AG04449 (cell line): ENCODE measurements around the gene MYO18A.

Experiments used
- CTCF ChIA-PET: fragments of 350-600 bp; formaldehyde crosslinking; extraction: SDS; loops from one replicate; lab custom pipeline; 2021; ENCODE audit warnings: antibody characterized with exemption; lab: Yijun Ruan, JAX
- POLR2A ChIA-PET: fragments of 400-600, 350-600 bp; formaldehyde crosslinking; extraction: SDS; loops from one replicate; lab custom pipeline; 2020; ENCODE audit warnings: antibody characterized with exemption, inconsistent platforms; lab: Yijun Ruan, JAX
- DNase-seq: peaks from one replicate; pipeline ENCODE4 v3.0.0-alpha.2; 2010; ENCODE audit warnings: low read depth, low spot score
- H3K4me3 ChIP-seq: 2 replicates; pipeline ENCODE4 v1.5.1; 2011; ENCODE audit warnings: low read depth, mild to moderate bottlenecking, control low read depth, low read length
- CTCF ChIP-seq: IDR thresholded peaks from one replicate; pipeline ENCODE4 v1.5.1; 2011; ENCODE audit warnings: mild to moderate bottlenecking, moderate library complexity, low read length, control low read depth, inconsistent platforms; ENCODE audit not compliant: insufficient read depth; ENCODE audit errors: missing control alignments

MYO18A gene

GRCh38 chr17:29107933-29108822 is 72.0 kb downstream of the MYO18A start:
- DNase-seq, result no peak
- POLR2A ChIA-PET, result no interaction called here
- CTCF ChIA-PET, result interaction anchor here (0.7 to 16.5 kb wide), 5 partner anchors 17 to 151 kb away, joined by 3 to 1065 read pairs (median 390); partner anchors contain the start of gene PHF12
- H3K4me3 ChIP-seq, result no peak overlapping the region
- TF ChIP-seq CTCF, result no peak

- POLR2A ChIA-PET, result interaction anchor here (0.7 kb wide), 1 partner anchor 14 kb away, joined by 5 read pairs; no protein-coding TSS in a partner anchor
- TF ChIP-seq CTCF, result no peak
- H3K4me3 ChIP-seq, result no peak overlapping the region
- CTCF ChIA-PET, result interaction anchor here (1.4 to 16.5 kb wide), 4 partner anchors 19 to 142 kb away, joined by 3 to 411 read pairs (median 206); no protein-coding TSS in a partner anchor
- no peak for DNase-seq
Observed at GRCh38 chr17:29107084-29107483, 73.1 kb downstream of the MYO18A start.

GRCh38 chr17:29103341-29103740 is 76.9 kb downstream of the MYO18A start:
- ChIA-PET POLR2A (no interaction called here), CTCF (interaction anchor here (0.8 kb wide), 1 partner anchor 145 kb away, joined by 3 read pairs; no protein-coding TSS in a partner anchor)
- no peak for TF ChIP-seq CTCF
- no peak for DNase-seq
- H3K4me3 ChIP-seq, result no peak overlapping the region

GRCh38 chr17:29102741-29103181 is 77.4 kb downstream of the MYO18A start:
- no peak for TF ChIP-seq CTCF
- DNase-seq, result no peak
- no peak overlapping the region for H3K4me3 ChIP-seq
- ChIA-PET POLR2A (no interaction called here), CTCF (interaction anchor here (0.8 kb wide), 1 partner anchor 145 kb away, joined by 3 read pairs; no protein-coding TSS in a partner anchor)

- POLR2A ChIA-PET, result no interaction called here
- no peak overlapping the region for H3K4me3 ChIP-seq
- TF ChIP-seq CTCF, result no peak
- no peak for DNase-seq
- CTCF ChIA-PET, result interaction anchor here (0.8 to 1.5 kb wide), 2 partner anchors 8 to 136 kb away, joined by 3 to 7 read pairs; no protein-coding TSS in a partner anchor
Observed at GRCh38 chr17:29102046-29102445, 78.2 kb downstream of the MYO18A start.

GRCh38 chr17:29100296-29100695 is 79.9 kb downstream of the MYO18A start:
- ChIA-PET CTCF (interaction anchor here (1.1 to 2.0 kb wide), 6 partner anchors 9 to 147 kb away, joined by 3 to 7 read pairs (median 5); no protein-coding TSS in a partner anchor), POLR2A (no interaction called here)
- no peak overlapping the region for H3K4me3 ChIP-seq
- DNase-seq, result no peak
- no peak for TF ChIP-seq CTCF
